Occipital lobe (tissue), 2 donors: ENCODE results near the gene SGIP1. TPM values are rescaled to one million over a fixed set of nuclear protein-coding genes. Genes with fewer than 3 reads are reported as not detected.
A peak's percentile ranks its signal among the peaks of the same experiment; 100 is the strongest.
"Not testable (repeated sequence)": the region's sequence is repeated elsewhere in the genome, so short reads cannot be mapped to it uniquely, and the experiment has no call there.

Experiments used
- DNase-seq: peaks from one replicate; lab custom pipeline; 2025; lab: John Stamatoyannopoulos, UW
- total RNA-seq: library from RNA; depleted of rRNA; stranded (reverse); fragments of >200 nt; gene quantifications from one replicate; pipeline ENCODE4 v1.2.3, GENCODE V29; 2014

SGIP1 gene
- total RNA-seq, 1 donor from 2014 or later = 77.4 TPM

DNA sequence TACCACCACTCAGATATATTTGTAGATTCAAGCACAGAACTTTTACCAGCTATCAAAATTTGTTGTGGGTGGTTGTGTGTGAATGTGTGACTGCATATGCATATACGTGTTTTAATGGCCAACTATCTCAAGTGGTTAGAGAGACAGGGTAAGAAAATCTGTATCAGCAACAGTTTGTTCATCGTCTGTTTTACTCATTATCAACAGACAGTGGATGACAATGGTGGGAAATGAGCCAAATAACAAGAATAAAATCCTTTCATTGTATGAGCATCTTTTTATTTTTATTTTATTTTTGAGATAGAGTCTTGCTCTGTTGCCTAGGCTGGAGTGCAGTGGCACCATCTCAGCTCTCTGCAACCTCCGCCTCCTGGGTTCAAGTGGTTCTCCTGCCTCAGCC is 195.6 kb downstream of the SGIP1 start:
- no peak for DNase-seq

DNA sequence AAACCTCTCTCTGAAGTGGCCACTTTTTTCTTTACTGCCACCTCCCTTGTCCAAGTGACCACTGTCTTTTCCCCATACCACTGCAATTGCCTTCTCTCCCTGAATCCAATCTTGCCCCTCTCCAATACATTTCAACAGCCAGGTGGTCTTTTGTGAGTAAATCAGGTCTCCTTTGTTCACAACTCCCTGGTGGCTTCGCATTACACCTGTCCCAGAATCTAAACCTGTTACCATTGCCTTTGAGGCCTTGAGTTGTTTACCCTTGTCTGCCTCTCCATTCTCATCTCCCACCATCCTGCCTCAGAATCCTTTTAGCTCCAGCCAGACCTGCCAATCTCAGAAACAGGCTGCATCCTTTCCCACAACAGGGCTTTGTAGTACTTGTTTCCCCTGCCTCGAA is 196.5 kb downstream of the SGIP1 start:
- no peak for DNase-seq

DNA sequence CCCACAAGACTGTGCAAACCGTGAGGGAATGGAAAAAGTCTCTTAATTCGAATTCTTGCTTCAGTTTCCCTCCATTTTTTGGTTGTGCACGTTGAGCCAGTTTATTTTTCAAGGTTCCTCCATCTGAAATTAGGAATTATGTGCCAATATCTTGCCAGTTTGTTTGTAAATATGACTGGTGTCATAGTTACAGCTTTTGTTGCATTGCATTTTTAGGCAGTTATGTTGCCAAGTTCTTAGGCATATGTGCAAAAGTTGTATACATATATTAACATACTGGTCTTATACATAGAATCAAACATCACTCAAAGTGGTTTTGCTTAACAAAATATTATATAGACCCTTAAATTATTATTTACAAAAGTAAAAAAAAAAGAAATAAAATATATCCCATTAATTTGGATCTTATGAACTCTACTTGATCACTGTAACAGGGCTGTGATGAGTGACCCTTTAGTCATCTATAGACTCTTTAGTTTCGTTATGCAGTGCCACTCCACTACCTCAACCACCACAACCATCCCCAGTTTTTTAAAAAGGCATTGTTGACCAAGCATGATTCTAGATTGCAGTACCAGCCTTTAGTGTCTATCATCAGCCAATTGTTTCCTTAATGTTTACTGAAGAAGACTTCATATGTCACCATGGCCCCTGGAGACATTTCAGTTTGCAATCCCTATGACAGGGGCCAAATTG is 197.4 kb downstream of the SGIP1 start:
- DNase-seq = no peak

DNA sequence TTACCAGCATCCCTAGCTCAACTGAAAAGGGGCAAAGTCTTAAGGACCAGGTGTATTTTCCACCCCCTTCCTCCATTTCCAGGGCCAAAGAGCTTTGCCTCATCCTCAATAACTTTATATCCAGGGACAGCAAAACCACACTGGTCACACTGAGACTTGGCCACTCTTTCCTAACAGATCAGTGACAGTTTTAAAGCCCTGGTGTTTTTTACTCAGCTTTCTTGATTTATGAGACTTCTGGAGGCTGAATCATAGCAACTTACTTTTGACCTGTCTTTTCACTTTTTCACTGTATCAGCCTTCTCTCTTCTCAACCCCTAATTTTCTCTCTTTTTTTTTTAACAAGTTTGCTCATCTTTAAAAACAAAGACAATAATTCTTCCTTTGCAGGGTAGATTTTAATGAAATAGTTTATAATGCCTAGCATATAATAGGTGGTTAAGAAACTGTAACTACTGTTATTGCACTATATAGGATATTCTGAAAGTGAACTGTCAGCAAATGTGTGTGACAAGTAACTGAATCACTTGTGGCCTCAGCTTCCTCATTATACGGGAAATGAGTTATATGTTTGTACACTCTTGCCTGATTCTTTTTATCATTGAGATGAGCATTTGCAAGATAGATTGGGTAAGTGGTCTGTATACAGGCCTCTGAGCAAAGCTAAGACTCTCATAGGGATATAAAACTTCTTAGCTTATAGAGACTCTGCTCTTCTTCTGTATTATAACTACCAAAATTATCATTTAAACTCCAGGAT is 198.6 kb downstream of the SGIP1 start:
- DNase-seq = no peak

DNA sequence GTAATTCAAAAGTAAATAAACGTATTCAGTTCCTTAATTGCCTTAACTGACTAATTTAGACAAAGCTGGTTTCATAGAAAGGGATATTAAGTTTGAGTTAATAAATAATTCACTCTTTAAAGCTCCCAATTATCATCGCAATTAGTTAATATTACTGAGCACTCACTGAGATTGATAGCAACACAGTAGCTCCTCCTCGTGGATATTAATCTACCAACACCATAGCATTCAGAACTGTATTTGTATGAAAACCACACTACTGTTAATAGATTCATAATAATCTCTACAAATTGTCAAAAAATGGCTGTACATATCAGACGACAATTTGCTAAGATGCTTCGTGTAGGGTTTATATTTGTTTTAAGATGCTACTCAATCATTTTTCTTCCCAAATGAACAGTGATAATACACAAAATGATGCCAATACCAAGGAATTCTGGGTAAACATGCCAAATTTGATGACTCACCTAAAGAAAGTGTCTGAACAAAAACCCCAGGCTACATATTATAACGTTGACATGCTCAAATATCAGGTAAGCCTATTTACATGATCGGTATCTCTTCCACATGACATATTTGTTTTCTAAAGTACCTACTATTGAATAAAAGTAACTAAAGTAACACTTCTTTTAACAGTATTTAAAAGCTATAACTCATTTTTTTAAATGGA is 199.5 kb downstream of the SGIP1 start:
- no peak for DNase-seq

DNA sequence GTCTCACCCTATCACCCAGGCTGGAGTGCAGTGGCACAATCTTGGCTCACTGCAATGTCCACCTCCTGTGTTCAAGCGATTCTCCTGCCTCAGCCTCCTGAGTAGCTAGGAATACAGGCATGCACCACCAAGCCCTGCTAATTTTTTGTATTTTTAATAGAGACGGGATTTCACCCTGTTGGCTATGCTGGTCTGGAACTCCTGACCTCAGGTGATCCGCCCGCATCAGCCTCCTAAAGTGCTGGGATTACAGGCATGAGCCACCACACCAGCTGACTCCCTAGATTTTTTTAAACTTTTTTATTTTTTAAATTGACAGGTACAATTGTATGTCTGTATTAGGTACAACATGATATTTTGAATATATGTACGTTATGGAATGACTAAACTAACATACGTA is 200.6 kb downstream of the SGIP1 start:
- not testable (repeated sequence) for DNase-seq

DNA sequence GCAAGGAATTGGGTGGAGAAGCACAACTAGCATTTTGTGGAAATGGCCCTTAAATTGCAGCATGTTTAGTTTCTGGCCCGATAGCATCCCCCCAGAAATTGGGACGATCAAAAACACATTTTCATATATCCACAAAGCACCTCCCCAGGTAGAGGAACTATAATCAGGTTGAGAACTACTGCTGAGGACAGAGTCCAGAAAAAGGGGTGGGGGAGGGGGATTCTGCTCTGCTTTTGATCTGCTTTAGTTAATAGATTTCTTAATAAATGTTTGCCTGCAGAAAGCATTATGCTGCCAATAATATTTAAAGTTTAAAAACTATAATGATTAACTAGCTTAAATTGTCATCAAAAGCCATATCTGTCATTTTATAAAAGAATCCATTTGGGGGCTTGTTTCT is 203.9 kb downstream of the SGIP1 start:
- no peak for DNase-seq

DNA sequence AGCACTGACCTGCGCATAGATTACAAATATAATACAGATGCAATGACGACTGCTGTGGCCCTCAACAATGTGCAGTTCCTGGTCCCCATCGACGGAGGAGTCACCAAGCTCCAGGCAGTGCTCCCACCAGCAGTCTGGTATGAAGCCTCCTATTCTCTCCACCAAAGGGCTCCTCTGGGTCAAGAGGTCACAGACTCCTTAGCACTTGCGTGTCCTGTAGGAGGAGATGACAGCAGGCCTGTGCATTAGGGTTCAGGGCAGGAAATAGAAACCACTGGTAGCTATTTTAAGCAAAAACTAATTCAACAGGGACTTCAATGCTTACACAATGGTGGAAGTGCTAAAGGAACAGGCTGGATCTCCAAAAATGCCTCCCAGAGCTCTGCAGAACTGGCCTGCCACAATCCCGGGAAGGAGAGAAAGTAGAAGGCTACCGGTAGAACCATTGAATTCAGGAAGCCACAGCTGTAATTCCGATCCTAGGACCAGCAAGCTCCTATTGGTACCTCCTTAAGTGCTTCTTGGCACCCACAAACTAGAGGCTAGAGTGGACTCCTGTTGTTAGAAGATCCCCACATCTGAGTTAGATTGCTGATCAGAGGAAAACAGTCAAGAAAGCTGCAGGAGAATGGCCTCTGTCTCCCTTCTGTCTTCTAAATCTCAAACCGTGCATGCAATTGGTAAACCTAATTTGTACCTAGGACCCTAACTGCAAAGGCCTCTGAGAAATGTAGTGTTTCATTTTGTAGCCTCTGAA is 205.6 kb downstream of the SGIP1 start:
- no peak for DNase-seq

DNA sequence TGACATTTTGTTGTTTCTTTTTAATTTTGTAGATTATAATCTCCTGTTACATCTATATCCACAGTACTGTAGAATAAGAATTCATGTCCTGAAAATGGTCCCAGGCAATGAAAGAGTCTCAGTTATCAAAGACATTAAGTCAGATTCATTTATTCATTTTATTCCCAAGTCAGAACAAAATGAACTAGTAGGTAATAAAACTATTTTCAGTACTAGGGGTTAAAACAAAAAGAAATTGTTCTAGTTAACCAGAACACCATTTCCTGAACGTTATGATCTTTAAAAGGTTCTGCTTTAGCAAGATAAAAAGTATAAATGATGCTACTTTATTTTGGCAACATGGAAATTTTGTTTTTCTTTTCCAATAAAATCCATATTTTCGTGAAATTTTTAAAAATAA is 211.5 kb downstream of the SGIP1 start:
- DNase-seq = no peak

DNA sequence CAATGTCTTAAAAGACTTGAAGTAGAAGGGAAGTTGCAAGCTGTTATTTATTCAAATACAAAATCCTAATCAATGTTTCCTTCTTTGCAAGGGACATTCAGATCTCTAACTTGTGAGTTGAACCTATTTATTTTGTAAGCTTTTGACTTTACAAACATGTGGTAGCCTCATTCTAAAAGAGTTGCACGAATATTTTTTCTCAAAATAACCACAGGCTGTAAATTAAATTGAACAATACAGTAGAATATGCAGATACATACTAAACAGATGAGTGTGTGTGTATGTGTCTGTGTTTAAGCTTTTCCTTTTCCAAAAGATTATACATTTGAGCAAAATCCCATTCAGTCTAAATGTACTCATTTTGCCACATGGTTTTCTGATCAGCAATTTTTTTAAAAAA is 213.5 kb downstream of the SGIP1 start:
- DNase-seq = no peak

DNA sequence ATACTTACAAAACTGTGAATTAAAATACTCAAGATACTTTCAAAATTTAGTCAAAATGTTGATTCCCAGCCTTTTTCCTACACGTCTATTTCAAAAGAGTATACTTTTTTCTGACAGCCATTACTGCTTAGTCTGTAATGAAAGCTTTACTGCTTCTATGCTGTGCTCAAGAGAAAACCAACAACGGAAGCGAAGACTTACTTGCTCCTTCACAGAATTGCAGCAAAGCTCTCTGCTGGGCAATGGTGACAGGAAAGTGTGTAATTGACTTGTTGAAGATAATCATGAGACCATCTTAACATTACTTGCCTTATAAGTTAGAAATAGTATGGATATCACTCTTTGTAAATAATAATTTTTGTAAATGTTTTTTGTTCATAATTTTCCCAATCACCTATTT is 216.6 kb downstream of the SGIP1 start:
- DNase-seq = no peak

DNA sequence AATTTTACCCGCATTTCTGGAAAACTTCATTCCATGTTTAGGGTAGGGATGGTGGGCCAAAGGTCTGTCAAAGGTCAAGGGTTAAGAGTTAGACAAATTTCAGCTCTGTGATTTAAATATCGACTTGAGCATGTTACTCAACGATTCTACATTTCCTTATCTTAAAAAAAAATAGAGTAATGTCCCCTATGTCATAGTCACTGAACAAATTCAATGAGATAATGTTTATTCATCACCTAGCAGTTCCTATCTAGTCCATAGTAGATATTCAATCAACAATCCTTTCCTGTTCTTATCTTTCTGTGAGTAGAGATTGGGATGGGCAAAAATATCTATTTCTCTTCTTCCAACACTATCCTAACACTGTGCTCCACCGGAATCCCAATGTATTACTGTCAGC is 217.2 kb downstream of the SGIP1 start:
- DNase-seq = no peak

DNA sequence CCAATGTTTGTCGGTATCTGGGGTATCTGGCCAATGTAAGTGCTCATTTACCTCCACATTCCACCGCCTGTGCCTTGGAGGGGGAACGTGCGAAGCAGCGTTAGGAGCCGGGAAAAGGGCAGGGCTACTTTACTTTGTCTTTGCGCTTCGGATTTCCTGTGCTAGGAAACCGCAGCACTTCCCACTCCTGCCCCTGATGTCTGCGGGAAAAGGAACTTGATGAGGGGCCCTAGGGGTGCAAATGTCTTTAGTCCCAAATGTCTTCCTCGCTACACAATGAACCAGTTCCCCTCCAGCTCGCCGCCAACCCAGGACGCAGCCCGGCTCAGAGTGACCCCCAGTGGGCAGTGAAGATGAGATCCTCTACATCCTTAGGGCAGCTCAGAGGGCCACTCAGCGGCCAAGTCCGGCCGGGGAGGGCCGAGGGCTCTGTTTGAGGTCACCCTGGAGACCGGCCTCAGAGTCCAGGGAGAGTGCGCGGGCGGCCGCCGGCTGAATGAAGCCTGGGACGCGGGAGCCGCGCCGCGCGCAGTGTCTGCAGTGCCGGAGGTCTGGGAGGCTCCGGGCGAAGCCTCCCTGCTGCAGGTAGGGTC is 218.1 kb downstream of the SGIP1 start, which contains the start of gene DYNLT5:
DYNLT5 (plus strand) TSS at position 460 of the 593 bp plus-strand sequence. CDS start 2,200 bp downstream, outside the sequence.
- DNase-seq = peak; percentile 45

DNA sequence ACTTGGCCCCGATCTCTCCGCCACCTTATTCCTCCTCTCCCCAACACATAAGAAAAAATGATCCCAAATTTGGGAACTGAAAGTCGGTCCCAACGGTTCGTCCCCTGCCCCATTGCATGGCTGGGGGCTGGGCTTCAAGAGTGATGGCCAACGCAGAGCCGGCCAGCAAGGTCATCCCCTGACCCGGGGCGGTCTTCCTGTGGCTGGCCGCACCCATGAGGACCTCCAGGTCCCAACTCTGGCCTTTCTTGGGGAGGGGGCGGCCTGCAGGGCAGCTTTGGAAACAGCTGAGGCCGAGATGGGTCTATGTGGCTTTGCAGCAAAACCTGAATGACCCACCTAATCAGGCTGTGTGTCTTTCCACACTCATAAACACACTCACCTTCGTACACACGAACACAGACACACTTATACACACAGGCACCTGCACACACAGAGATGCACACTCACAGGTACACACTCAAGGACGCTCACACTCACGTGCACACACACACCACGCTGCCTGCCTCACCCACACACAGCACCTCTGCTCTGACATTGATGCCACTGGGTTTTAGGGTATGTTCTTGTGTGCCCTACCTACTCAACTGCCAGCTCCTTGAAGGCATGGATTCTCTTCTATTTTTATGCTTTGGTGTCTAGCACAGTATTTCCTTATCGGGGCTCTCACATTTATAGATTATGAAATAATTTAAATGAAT is 218.9 kb downstream of the SGIP1 start:
- DNase-seq = no peak

DNA sequence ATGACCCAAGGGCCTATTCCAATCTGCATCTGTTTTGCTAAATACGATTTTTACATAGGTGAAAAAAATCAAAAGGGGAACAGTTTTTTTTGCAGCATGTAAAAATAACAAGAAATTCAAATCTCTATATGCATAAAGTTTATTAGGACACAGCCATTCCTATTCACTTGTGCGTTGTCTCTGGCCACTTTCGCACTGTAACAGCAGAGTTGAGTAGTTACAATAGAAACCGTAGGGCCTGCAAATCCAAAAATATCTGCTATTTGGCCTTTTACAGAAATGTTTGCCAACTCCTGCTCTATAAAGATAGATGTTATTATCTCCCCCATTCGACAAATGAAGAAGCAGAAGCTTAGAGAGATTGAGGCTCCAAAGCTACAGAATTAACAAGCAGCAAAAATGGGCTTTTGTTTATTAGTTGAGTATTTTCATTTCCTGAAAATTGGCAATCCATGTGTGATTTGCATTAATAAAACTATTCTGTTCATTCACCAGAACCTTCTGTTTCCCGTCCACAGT is 223.8 kb downstream of the SGIP1 start:
- DNase-seq = no peak

DNA sequence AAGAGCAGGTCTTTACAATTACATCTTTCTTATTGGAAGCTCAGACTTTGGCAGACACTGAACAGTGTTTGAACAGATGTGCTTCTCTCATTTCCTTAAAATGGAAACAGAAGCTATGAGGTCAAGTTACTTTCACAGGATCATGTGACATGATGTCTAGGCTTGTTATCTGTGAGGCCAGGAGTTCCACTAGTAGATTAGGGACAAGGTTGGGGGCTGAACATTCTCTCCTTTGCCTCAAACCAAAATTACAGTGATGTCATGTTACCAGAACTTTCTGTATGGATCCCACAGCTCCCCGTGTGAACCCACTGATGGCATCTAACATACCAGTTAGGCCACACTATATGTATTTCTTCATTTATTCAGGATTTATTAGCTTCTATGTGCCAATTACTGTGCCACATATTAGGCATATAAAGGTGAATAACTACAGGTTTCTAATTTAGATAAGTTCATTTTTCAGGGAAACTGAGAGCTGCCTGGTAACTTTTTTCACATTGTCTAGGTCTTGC is 224.3 kb downstream of the SGIP1 start:
- no peak for DNase-seq

DNA sequence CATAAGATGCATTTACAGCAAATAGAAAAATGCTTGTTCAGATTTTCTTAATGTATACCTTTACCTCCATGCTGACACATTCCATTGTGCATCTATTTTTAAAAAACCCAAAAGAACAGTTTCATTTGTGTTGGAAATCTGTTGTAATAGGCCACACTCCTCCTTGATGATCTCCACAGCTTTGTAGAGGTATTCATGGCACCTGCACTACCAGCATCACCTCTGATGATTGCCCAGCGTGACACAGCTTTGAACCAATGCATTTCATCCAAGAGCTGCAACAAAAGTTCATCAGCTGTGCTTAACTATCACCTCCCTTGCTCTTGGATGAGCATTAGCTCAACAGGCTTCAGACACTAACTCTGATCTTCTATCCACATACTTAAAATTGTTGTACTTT is 226.6 kb downstream of the SGIP1 start:
- no peak for DNase-seq

DNA sequence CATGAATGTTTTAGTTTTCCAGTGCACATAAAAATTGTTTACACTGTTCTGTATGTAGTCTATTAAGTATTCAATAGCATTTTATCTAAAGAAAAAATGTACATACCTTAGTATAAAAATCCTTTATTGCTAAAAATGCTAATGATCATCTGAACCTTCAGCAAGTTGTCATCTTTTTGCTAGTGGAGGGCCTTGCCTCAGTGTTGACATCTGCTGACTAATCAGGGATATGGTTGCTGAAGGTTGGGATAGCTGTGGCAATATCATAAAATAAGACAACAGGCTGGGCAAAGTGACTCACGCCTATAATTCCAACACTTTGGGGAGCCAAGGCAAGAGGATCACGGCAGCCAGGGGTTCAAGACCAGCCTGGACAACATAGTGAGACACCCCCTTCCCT is 227.3 kb downstream of the SGIP1 start:
- DNase-seq = no peak

DNA sequence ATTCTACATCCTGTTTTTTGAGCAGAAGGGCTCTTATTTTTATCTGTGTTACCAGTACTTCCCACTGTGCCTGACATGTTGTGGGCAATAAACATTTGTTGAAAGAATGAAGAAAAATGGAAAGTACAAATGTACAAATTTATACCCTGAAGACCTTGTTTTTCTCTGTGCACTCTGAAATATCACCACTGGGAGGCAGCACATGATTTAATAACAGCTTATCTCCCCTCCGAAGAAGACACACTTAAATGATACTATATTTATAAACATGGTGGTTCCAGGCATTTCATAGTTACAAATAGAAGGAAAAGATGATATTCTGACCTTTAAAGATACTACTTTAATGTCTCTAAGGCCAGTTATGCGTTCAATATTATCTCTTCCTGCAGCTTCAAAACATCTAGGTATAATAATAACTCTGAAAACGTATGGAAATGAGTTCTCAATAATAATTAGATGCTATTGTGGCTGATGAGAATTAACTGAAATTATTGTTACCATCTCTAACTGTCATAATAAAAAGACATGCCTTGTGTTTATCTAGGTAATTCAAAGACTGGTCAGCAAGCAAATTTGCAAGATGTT is 231.1 kb downstream of the SGIP1 start:
- no peak for DNase-seq

DNA sequence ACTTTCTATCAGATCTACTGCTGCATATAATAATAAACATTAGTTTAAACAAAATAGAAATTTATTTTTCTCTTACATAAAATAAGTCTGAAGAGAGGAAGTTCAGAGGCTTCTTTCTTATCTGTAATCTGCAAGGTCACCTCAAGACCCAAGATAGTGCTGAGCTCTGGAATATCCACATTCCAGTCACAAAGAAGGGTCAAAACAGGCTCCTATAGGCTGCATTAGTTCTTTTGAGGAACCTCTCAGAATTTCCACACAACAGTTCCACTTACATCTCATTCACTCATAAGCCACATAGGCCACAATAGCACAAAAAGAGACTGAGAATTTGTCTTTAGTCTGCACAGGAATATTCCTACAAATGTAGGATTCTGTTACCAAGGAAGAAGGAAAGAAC is 233.7 kb downstream of the SGIP1 start:
- no peak for DNase-seq
